GM18508 (cell line): ENCODE measurements around the gene TNFSF10.
A peak's percentile ranks its signal among the peaks of the same experiment; 100 is the strongest.
"Not testable (repeated sequence)": the region's sequence is repeated elsewhere in the genome, so short reads cannot be mapped to it uniquely, and the experiment has no call there.

ENCODE experiments used
- ATAC-seq: cut with Tn5 transposase; IDR thresholded peaks from one replicate; pipeline ENCODE4 v1.9.1; 2021; ENCODE audit warnings: moderate number of reproducible peaks; ENCODE audit not compliant: insufficient read depth, unreplicated experiment

Gene TNFSF10

DNA sequence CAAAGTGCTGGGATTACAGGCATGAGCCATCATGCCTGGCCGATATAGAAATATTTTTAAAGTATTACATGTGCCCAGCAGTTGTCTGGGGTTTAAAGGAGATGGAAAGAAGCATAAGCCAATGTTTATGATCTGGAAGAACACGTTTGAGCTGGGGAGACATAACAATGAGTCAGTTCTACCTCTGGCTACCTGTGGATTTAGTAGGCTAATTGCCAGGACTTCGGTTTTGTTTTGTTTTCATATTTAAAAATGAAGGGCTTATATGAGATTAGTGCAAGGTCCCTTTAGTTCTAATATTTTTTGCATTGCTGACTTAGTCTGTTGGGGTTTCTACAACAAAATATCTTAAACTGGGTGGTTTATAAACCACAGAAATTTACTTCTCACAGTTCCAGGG is 22.9 kb upstream of the TNFSF10 start:
- no peak for ATAC-seq

DNA sequence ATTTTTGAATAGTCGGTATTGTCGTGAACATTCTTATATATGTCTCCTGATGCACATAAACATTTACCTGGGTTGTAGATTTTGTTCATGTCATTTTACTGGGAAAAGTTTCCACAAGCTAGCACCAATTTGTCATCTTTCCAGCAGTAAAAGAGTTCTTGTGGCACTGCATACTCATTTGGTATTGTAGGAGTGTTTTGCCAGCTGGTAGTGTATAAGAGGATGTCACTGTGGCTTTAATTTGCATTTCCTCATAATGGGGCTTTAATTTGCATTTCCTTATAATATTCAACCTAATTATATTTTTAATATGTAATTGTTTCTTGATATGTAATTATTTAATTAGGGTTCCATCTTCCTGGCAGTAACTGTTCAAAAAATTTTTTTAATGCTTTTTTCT is 21.2 kb upstream of the TNFSF10 start:
- no peak for ATAC-seq

DNA sequence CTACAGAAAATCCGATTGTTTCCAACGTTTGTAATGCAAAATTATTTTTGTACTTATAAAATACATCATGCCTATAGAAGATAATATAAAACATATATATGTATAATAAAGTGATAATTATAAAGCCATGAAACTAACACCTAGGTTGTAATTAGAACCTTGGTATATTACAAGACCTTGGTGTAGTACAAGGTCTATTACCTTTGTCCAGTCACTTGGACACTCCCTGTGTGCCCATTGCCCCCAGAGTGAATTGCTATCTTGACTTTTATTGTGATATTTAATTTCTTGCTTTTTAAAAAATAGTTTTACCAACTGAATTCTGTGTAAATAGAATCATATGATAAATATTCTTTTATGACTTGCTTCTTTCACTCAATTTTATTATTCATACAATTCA is 20.7 kb upstream of the TNFSF10 start:
- ATAC-seq, result no peak

DNA sequence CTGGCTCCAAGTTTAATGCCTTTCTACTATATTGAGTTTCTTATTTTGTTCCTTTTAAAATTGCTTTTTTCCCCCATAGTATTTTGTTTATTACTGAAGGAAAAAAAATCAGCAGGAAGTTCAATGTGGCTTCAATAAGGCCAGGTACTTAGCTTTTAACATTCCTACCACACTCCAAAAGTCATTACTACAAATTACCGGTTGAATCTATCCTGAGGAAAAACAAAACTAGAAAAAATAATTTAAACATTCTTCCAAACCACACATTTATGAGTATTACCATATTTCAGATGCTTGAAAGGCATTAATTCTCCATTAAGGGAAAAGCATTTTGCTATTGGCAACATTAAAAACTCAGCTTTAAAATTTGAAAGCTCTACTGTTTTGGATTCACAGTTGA is 20.2 kb upstream of the TNFSF10 start:
- ATAC-seq, result no peak

DNA sequence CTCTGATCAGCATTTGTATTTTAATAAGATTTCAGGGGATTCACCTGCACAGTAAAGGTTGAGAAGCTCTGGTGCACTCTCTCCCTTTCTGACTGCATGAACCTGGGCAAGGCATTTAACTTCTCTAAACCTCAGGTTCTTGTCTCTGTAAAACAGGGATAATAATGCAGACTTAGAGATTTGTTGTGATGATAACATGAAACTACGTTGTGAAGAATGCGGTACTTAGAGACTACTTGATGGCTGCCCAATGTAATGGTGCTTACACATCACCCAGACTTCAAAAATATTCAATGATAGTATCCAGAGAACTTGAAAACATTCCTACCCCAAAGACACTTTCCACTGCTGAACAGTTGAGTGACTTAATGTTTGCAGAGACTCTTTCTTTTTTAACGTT is 19.8 kb upstream of the TNFSF10 start:
- ATAC-seq, result no peak

DNA sequence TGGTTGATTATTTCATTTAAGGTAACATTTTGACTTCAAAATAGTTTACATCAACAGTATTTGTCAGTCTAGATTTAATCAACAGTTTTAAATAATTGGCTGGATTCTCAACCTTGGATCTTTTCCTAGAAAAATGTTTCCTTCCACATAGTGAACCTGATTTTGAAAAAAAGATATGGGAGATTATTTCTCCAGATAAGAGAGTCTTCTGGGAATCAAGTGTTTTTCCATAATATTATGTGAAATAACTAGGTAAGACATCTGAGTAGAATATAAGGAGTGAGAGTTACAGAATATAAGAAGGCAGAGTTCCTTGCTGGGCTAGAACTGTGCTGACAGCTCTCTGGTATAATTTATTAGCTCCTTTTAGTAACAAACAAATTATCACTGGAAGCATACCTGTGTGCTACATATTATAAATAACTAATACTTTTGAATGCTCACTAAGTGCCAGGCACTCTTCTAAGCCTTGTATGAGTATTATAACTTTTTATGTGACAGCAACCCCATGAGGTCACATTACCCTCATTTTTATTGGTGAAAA is 18.8 kb upstream of the TNFSF10 start:
- ATAC-seq, result no peak

DNA sequence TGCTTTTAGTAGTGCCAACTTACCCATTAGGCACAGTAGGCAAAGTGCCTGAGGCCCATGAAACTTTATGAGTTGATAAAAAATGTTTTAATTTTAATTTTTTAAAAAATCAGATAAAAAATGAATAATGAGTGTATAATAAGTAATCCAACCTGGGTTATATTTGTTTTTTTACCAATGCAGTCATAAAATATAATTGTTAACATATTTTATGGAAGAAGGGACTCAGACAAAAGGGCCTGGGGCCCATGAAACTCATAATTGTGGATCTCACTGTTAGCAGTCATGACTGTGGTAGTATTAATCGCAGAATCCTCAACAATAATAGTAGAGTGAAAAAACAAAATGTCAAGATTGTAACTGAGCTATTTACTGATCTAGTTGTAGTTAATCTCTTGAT is 16.8 kb upstream of the TNFSF10 start:
- no peak for ATAC-seq

DNA sequence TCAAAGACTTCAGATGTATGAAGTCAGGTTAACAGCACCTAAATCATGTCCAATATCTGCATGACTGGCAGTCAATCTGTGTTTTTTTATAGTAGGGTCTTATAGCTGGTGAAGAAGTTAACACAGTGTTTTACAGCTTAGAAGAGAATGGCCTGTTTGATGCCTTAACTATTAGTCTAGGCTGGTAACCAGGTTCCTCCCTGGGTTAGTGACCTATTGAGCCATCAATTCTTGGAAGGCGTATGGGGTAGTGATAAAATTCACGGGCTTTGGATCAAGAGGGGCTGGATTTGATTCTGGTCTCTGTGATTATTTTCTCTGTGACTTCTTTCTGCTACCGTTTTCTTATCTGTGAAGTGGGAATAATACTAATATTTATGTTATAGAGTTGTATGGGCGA is 16.0 kb upstream of the TNFSF10 start:
- no peak for ATAC-seq

DNA sequence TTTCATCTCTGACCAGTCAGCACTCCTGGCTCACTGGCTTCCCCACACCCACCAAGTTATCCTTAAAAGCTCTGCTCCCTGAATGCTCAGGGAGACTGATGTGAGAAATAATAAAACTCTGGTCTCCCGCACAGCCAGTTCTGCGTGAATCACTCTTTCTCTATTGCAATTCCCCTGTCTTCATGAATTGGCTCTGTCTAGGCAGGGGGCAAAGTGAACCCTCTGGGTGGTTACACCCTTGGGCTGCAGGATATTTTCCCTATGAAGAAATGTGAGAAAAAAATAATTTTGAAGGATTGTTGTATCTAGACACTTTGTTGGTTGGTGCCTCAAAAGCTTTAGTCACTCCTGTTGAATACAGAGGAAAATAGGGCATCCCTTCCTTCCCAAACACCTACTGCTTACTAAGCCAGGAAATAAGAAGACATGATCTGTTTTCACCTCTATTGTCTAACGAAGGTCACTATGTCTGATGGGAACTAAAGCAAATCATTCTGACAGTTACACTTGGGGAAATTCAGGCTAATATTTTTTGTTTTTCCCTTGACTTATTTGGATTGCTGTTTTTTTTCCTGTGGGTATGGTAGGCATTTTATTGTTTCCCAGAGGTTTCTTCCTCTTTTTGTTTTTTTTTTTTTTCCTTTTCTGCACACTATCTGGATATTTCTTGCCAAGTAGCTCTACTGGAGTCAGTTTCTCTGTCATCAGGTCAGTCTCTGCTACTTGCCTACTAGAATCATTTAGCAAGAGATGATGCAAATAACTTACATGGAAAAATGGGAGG is 15.3 kb upstream of the TNFSF10 start:
- no peak for ATAC-seq

DNA sequence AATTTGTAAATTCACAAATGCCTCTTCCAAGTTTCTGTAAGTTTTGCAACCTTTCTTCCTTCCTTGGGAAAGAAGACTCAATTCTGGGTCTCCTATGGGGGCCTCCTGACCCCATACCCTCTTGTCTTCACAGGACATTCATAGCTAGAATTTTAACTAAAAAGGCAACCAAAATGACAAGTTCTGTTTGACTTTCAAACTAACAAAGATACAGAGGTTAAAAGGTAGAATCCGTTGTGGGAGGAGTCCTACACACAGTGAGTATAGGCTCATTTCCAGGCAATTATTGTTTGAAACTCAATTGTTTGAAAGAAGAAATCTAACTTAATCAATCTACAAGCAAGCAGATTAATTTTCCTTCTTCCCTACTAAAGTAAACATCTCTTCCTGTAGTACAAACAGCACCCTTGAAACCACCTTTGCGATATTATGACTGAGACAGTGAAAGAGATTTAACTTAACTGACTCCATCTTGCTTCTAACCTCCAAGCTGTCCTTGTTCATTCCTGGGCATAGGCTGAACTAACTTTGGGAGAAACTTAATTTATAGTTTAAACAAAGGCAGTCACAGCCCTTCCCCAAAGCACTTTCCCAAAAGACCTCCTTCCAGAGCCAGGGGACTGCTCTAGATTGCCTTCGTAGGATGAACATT is 14.4 kb upstream of the TNFSF10 start:
- ATAC-seq, result no peak

DNA sequence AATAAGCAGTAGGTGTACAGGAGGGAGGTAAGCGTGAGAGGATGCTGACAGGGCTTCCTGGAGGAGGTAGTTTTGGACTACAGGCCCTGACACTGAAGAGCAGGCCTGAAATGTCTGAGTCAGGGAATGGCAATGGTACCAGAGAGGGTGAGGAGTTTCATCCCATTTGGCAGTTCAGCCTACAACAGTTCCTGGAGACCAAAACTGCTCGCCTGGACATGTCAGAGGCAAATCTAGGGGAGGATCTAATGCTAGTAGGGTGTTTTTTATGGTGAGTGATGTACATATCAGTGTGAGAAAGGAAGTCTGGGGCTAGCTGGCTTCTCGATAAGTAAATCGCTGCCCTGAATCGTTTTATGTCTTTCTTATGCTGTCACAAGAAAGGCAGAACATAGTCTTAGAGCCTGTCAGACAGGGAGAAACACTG is 13.8 kb upstream of the TNFSF10 start:
- ATAC-seq, result no peak

DNA sequence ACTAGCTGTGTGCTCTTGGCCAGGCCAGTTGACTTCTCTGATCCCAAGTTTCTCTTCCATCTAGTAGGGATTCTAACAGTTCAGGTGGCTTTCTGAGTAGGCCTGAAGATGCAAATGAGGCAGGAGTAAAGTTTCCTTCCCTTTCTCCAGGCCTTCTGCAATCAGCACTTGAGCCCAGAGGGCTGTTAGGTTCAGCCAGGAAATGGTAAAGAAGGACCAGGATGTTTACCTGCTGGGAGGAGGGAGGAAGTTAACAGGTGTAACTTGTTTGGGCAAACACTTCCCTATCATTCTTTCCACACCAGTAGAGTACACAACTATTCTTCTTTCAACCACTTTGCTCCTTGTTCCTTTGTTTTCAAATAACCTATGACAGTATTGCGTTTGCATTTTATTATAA is 13.3 kb upstream of the TNFSF10 start:
- ATAC-seq, result no peak

DNA sequence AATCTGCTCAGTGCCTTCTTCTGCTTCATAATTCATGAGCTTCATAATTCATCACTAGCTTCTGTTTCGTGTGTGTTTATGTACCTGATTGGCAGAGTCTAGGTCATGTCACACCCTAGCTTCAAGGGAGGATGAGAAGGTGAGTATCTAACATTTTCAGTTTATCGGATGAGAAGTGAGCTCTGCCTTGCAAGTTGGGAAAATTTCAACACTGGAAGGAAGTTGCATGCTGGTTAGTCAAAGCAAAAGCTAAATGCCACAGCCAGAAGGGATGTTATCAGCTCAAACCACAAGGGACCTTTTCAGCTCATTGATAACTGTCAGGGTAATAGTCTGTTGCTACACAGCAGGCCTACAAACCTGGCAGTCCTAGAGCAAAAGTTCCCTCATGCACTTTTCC is 7.3 kb upstream of the TNFSF10 start:
- ATAC-seq, result no peak

DNA sequence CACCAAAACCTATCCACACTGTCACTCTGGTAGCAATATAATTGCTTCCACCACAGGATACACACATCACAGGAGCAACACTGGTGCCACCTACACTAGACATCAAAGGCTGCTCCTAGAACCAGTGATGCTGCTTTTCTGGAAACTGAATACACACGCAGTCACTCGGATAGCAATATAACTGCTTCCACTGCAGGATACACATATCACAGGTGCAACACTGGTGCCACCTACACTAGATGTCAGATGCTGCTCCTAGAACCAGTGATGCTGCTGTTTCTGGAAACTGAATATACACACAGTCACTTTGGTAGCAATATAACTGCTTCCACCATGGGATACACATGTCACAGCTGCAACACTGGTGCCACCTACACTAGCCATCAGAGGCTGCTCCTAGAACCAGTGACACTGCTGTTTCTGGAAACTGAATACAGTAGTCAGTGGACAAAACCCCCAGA is 6.9 kb upstream of the TNFSF10 start:
- no peak for ATAC-seq

DNA sequence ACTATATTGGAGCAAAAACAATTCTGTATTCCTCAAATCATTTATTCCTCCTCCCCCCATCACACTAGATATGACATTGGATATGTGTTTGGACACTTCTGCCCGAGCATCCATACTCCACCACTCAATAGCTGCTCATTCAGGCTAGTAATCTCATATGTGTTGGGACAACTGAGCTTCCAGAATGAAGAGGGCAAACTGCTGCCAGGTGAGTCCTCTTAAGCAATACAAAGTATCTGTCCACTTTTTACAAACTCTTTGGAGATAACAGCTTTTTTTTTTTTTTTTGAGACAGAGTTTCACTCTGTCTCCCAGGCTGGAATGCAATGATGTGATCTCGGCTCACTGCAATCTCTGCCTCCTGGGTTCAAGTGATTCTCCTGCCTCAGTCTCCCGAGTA is 5.4 kb upstream of the TNFSF10 start:
- ATAC-seq, result no peak

DNA sequence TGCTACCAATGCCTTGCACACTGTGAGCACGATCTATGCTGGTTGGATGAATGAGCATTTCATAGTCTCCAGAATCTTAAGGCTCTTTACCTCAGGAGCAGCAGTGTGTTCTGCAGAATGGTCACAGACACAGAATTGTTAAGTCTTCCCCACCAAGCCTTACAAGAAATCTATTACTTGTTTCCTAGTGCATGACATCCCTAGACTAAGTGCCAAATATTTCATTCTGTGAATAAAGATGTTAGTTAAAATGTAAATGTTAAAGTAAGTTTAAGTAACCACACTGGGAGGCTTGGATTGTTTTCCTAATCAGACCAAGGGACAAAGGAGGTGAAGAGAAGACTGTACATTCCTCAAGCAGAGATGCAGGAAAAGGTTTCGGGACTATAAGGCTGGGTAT is 4.1 kb upstream of the TNFSF10 start:
- ATAC-seq, result no peak

DNA sequence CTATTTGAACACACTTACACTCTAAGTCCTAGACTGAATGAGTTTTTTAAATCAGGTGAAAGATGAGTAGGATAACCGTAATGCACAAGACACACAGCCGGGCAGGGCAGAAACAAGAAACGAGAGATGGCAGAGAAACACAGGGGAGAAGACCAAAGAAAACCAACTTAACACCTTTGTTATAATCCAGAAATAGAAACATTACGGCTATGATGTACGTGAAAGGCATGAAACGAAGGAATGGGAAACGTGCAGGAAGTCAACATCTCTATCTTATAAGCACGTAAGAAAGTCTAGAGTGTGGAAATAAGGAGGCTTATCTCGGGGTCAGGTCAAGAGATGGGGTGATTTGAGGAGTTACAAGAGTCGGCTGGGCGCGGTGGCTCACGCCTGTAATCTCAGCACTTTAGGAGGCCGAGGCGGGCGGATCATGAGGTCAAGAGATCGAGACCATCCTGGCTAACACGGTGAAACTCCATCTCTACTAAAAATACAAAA is 1.9 kb upstream of the TNFSF10 start:
- ATAC-seq, result no peak

DNA sequence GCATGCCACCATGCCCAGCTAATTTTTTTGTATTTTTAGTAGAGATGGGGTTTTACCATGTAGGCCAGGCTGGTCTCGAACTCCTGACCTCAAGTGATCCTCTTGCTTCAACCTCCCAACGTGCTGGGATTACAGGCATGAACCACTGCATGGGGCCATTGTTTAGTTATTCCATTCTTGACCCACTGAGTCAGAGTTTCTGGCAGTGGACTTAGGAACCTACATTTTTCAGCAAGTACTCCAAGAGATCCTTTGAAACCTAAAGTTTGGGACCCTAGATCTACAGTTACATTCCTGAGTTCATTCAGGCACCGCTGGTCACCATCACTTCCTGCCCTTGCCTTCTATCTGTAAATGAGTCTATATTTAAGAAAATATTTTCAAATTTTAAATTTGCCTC is 1.4 kb upstream of the TNFSF10 start:
- ATAC-seq, result no peak

DNA sequence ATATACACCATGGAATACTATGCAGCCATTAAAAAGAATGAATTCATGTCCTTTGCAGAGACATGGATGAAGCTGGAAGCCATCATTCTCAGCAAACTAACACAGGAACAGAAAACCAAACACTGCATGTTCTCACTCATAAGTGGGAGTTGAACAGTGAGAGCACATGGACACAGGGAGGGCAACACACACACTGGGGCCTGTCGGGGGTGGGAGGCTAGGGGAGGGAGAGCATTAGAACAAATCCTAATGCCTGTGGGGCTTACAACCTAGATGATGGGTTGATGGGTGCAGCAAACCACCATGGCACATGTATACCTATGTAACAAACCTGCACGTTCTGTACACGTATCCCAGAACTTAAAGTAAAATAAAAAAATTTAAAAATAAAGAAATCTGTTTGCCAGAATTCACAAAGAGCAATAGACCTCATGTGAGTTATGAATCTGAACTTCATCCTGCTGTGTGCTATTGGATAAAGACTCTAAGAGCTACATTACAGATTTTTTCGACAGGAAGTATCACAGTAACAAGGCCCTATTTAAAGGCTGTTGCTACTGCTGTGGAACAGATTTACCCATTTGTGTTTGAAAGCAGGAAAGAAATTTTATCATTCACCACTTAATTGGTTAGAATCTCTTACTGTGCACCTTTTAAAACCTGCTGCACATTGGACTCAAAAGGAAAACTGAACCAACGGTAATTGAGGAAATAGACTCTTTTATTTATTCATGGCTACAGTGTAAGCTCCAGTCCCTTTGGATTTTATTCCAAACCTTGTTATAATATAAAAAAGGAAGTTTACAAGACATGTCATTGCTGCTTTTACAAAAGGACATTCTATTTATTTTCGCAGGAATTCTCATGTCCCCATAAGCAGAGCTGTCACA is 1.1 kb downstream of the TNFSF10 start:
- not testable (repeated sequence) for ATAC-seq

DNA sequence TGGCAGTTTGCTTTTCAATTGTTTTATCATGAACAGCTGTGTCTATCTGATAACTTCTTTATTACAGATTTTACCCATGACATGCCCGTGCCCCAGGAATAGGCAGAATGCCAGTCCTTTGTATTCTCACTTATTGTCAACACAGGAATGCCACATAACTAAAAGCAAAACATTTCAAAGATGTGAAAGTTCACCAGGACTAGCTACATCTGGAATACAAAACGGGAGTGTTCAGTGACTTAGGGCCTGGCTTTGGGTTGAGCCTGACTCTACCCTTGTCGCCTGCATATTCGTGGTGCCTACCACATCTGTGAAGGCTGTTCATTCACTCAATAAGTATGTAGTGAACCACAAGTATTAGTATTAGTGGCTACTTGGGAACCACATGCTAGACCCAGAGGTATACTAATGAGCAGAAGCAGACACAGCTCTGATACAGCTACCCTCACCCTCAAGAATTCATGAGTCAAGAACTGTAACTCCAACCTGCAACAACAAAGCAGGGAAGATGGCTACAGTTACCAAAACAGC is 2.9 kb downstream of the TNFSF10 start:
- ATAC-seq, result peak; percentile 48
